Endothelial cell of umbilical vein (primary cell): Measurements from ENCODE around the gene PLEKHG1.

Experiments used
- EZH2 ChIP-seq: IDR thresholded peaks from 2 replicates; pipeline ENCODE4 v1.6.1; 2012; ENCODE audit warnings: borderline replicate concordance, low read depth, mild to moderate bottlenecking, moderate library complexity, low read length, inconsistent platforms; ENCODE audit not compliant: severe bottlenecking
- MYC ChIP-seq: IDR thresholded peaks from one replicate; pipeline ENCODE4 v1.6.1; 2011; ENCODE audit warnings: mild to moderate bottlenecking, low read depth, low read length
- POLR2A ChIP-seq: IDR thresholded peaks from 2 replicates; pipeline ENCODE4 v1.6.1; 2012; ENCODE audit warnings: low read depth, mild to moderate bottlenecking, control low read depth, low read length
- POLR2AphosphoS5 ChIP-seq: IDR thresholded peaks from 2 replicates; pipeline ENCODE4 v1.6.1; 2012; ENCODE audit warnings: low read depth, mild to moderate bottlenecking, control low read depth, low read length, moderate library complexity; ENCODE audit not compliant: insufficient read depth
- TF ChIP-seq, protein P1 (sequence below), 2 donors: IDR thresholded peaks; 1 replicate in 1 of 2; 2 replicates in 1 of 2; pipeline ENCODE4 v1.5.1; 2011; ENCODE audit warnings: low read length in 2 of 2, mild to moderate bottlenecking in 2 of 2, moderate library complexity in 2 of 2, control low read depth in 1 of 2, inconsistent platforms in 1 of 2, low read depth in 1 of 2; ENCODE audit not compliant: insufficient read depth in 1 of 2; ENCODE audit errors: extremely low read depth in 1 of 2

DNA sequence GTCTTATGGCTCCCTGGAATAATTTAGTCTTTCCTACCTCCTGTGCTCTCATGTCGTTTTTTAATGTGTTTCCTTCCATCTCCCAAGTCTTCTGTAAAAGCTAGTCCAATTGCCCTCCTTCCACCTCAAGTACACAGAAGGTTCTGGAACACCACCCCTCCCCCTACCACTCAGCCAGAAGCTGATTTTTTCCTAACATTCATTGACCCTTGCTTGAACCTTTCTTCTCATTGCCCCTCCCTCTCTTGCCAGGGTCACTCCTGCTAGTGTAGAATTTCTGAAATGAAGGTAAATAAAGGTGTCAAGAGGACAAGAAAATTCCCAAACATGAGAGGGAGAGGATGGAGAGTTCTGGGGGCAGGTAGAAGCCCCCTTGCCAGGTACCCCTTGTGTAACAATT is 38.6 kb downstream of the PLEKHG1 start:
- TF ChIP-seq MYC (no peak), POLR2A (no peak), EZH2 (no peak), POLR2AphosphoS5 (no peak)
- TF ChIP-seq, protein P1, sequence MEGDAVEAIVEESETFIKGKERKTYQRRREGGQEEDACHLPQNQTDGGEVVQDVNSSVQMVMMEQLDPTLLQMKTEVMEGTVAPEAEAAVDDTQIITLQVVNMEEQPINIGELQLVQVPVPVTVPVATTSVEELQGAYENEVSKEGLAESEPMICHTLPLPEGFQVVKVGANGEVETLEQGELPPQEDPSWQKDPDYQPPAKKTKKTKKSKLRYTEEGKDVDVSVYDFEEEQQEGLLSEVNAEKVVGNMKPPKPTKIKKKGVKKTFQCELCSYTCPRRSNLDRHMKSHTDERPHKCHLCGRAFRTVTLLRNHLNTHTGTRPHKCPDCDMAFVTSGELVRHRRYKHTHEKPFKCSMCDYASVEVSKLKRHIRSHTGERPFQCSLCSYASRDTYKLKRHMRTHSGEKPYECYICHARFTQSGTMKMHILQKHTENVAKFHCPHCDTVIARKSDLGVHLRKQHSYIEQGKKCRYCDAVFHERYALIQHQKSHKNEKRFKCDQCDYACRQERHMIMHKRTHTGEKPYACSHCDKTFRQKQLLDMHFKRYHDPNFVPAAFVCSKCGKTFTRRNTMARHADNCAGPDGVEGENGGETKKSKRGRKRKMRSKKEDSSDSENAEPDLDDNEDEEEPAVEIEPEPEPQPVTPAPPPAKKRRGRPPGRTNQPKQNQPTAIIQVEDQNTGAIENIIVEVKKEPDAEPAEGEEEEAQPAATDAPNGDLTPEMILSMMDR (IDR thresholded peaks at IDR 0.05; ENCODE audit: extremely low read depth in 1 of 2, insufficient read depth in 1 of 2, low read depth in 1 of 2, low read length in 2 of 2): no peak
